Left lobe of liver (tissue), 2 donors: ENCODE results near the gene SMIM36. TPM values are rescaled to one million over a fixed set of nuclear protein-coding genes. Genes with fewer than 3 reads are reported as not detected.
"Not testable (repeated sequence)": the region's sequence is repeated elsewhere in the genome, so short reads cannot be mapped to it uniquely, and the experiment has no call there.

ENCODE experiments used
- ATAC-seq: fragments of 200-7000 bp; cut with Tn5 transposase; one replicate; pipeline ENCODE4 v1.9.1; 2020; ENCODE audit warnings: mild to moderate bottlenecking, moderate library complexity
- DNase-seq: peaks from one replicate; pipeline ENCODE4 v3.0.0-alpha.2; 2020; ENCODE audit warnings: low spot score
- total RNA-seq: library from RNA; stranded (reverse); gene quantifications from one replicate; pipeline ENCODE4 v1.2.1, GENCODE V29; 2021
- donor health status: DM: no; HTN: no; CAD: no; lungs with moderate emphysema.
- donor health status: DM: no; HTN: yes; CAD: no.

Gene SMIM36
- total RNA-seq = not detected

DNA sequence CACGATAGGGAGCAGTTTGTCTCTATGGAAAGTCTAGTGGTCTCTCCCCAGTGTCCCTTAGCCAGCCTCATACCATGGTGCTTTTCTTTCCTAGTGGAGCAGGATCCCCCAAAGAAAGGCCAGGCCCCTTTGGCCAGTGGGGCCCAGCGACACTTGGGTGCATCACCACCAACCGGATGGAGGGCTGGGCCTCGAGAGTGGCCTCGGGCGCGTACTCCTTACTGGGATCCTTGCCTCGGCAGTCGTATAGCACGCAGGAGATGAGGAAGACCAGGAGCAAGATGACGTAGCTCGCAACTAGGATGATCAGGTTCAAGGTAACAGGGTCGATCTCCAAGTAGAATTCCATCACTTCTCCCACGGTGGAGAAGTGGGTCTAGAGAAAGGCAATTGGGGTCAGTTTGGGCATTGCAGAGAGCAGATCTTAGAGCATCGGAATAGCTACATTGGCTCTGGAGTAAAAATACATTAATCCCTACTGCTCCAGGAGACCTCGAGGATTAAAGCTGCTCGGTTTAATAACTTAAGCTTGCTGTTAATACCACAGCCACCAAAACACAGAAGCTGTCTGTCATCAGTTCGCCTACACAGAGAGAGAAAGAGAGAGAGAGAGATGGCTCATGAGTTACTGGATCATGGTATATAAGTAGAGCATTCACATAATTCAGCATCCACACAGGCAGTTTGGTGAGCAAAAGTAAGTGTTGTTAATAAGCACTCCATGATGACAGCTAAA is at the start of gene SMIM36:
TSS of gene SMIM36 (minus strand) at position 467 of the 736 bp plus-strand sequence.
- DNase-seq = no peak
- ATAC-seq = no peak

DNA sequence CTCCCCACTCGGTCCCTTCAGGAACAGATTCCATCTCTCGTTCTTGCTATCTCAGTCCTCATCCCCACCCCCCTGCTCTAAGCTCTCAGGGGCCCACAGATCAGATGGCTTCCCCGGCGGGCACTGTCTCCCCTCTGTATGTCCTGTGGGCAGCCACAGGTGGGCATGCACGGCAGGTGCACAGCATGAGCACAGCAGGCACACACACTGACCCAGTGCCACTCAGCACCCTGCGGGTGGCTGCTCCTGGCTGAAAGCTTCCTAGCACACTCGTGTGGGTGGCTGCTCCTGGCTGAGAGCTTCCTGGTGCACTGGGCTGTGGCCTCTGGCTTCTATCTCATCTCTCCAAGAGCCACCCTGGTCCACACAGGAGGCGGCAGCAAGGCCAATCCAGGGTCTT is 44.5 kb upstream of the SMIM36 start:
- DNase-seq = no peak
- no peak for ATAC-seq

DNA sequence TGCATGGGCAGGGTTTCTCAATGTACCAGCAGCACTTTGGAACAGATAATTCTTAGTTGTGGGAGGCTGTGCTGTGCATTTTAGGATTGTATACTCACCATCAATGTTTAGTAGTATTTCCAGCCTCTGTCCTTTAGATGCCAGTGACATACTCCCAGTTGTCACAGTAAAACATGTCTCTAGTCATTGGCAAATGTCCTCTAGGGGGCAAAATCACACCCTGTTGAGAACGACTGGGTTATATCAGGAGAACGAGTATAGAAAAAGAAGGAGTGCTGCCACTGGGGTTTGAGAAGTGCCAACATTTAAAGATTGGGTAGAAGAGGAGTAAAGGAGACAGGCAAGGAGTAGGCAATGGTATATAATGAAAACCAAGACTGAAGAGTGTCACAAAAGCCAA is 37.9 kb upstream of the SMIM36 start:
- ATAC-seq (peak; percentile 87), DNase-seq (no peak)

DNA sequence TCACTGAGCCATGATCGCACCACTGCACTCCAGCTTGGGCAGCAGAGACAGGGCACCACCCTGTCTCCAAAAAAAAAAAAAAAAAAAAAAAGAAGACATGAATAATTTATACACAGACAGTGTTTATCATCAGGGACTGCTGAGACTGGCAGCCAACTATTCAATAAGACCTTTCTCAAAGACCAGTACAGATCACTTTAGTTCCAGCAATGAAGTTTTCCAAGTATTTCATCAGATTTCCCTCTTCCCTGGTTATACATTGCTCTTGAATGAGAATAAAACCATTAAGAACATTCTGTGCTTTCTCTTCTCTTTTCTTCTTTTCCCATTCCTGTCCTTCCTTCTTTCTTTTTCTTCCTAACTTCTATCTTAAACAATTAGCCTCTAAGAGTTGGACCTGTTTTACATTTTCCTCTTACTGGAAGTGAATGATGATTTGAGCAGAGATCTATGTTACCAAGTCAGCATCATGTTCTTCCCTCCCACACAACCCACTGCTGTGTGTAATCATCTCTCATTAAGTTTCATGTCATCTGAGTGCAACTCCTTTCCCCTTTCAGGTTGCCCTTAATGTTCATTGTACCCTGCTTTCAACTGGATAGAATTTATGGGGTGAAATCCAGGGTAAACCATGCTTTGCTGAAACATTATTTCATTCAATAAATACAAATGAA is 35.9 kb upstream of the SMIM36 start:
- ATAC-seq = no peak
- DNase-seq = no peak

DNA sequence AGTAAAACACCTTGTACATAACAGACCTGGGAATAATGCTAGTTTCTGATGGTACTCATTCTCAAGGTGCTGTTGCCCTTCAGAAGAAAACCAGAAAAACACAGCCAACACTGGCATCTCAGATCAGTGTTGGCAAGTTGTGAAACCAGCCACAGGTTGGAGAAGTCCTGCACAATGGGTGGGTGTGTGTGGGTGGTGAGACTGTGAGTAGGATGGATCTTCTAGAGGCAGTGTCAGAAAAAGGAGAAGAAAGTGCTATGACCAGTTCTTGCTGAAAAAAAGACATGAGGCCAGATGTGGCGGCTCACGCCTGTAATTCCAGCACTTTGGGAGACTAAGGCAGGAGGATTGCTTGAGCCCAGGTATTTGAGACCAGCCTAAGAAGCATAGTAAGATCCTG is 35.2 kb upstream of the SMIM36 start:
- ATAC-seq (no peak), DNase-seq (no peak)

DNA sequence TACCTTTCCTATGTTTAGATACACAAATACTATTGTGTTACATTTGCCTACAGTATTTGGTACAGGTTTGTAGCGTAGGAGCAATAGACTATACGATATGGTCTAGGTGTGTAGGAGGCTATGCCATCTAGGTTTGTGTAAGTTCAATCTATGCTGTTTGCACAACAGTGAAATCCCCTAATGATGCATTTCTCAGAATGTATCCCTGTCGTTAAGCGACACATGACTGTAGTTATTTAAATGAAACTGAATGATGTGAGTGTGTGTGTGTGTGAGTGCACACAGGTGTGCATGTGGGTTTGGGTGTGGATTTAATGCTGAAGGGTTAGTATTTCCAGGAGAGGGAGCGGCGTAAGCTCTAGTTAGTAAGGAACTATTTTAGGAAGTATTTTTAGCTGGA is 34.6 kb upstream of the SMIM36 start:
- ATAC-seq (no peak), DNase-seq (no peak)

DNA sequence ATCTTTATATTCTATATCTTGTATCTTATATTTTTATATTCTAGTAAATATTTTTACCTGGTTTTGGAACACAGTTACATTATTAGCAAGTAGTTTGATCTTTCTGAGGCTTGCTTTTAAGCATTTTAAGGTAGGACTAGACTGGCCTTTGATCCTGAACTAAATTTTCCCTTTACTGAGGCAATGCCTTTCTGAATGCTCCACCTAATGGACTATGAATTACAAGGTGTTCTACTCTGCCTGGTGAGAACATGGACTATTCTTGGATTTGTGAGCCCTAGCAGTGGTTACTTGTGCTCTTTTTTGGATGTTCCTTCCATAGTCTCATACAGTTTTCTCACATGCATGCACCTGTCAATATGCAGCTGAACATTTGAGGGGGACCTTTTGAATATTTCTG is 32.5 kb upstream of the SMIM36 start:
- ATAC-seq (peak; percentile 60), DNase-seq (no peak)

DNA sequence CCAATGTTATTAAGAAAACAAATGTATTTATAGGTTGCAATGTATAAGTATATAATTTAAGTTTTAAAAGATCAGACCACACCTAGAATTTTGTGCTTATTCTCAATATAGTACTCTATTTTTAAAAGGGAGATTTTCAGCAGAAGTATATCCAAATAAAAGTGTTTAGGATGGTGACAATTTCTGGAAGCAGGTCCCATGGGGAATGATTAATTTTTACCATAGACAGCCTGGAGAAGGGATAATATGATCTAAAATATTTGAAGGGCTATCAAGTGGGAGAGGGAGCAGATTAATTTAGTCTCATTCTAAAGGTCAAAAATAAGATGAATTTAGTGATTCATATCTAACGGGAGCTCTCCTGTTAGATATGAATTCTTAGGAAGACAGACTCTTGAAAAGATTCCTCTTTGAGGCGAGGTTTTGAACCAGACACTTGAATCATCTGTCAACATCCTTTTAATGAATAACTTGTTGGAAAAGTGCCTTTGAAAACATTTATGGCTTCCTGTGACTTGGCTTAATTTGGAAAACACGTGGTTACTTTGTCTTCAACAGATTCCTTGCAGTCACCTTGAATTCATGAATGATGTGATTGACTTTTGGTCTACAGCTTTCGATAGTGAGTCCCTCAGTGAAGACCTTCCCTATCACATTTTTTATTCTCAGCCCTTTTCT is 29.3 kb upstream of the SMIM36 start:
- peak; percentile 75 for ATAC-seq
- no peak for DNase-seq

DNA sequence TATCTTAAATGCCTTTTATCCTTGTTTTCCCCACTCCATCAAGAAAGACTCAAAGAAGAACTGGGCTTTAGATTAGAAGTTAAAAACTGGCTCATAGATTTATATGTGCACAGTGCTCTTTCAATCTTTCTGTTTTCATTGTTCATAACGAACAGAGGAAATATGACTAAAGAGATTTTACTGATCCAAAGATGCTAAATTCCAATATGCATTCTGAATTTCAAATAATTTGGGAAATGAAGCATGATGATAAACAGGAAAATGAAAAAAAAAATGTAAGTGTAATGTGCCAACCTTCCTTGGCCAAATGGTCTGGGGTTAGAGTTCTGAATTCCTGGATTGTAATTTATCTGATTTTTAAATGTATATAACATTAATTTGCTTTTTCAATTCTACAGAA is 25.0 kb upstream of the SMIM36 start:
- DNase-seq (no peak), ATAC-seq (no peak)

DNA sequence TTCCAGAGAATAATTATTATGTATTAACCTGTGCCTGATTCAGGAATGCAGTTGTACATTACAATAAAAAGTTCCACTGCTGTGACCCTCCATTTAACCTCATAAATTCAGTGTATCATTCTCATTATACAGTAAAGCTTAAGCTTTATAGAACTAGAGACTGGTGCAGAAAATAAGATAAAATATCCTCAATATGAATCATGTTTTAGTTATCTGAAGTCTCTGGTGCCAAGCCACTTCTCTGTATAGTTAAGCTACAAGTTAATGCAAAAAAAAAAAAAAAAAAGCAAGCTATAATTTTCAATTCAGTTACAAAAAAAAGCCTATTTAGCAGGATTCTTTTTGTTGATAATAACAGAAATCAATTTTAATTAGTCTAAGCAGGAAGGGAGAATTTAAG is 22.4 kb upstream of the SMIM36 start:
- ATAC-seq (no peak), DNase-seq (no peak)

DNA sequence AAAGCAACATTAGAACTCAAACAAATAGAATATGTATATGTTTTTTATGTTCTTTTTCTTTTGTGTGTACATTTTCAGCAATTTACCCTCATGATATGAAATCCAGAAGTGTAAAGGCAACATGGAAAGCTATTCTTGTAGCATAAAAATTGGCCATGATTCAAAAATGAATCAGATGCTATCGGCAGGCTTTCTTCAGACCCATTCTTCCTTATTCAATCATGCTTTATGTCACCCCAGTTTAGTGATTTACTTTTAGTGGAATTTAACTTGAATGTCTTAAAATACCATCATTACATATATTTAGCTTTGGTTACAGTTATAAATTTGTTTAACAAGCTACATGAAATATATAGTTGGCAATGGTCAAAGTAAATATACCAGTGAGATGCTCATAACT is 21.4 kb upstream of the SMIM36 start:
- DNase-seq (no peak), ATAC-seq (no peak)

DNA sequence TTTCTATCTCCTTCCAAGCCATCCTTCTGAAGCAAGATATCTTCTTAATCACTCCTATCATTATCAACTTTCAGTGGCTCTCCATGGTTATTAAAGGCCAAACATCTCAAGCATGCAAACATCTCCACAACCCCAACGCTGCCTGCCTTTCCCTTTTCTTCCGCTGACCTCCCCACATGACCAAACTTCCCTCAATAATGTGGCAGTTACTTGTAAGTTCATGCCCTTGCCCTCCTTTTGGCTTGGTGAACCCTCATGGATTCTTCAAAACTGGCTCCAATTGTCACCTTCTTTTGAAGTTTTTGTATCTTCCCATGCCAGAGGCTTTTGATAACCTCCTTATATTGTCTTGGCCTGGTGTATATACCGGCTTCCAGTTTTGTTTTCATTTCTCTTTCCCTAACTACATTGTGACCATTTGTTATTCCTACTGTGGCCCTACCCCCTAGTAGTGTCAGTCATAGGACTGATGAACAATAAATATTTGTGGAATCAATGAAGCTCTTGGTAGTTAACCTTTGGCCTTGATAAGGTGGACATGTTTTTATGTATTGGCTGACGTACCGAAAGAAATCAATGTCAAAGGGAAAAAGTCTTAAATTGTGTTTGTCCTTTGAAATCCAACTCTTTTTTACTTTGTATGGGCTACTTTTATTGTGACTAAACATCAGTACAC is 19.9 kb upstream of the SMIM36 start:
- DNase-seq (no peak), ATAC-seq (peak; percentile 71)

DNA sequence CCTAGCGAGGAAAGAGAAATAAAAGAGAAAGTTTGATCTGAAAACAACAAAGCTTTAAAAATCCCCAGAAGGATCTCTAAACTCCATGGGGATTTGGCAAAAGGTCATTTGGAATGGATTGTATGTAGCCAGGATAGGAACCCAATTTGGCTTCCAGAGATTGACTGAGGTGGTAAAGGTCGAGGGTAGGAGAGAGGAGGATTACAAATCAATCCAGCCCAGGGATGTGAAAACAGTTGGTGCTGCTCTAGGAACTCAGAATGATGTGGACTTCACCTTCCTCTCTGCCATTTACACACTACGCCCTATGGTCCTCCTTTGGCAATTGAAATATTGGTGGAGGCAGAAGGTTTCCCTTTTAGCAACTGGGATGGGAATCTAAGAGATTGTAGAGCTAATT is 18.8 kb upstream of the SMIM36 start:
- DNase-seq = peak; percentile 54
- ATAC-seq = peak; percentile 75

DNA sequence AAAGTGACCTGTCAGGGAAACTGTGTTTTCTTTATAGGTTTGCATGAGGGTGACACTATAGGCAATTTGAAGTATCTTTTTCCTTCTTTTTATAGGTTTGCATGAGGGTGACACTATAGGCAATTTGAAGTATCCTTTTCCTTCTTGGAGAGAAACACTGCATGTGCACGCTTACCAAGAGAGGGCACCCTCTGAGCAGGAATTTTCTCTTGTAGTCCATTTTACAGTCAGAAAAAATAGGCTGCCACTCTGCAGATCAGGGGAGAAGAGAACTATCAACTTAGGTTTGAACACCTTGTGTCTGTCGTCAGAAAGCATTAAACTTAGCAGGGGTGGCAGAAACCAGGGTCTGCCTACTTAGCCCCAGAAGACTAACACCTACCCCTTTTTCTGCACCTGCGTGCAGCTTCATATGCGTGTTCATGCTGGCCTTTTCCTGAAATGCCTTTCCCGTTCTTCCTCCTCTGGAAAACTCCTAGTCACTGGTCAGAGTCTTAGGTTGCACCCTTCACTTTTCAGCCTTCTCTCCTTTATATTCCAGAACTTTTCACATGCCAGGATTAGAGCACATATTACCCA is 16.4 kb upstream of the SMIM36 start:
- ATAC-seq (peak; percentile 68), DNase-seq (no peak)

DNA sequence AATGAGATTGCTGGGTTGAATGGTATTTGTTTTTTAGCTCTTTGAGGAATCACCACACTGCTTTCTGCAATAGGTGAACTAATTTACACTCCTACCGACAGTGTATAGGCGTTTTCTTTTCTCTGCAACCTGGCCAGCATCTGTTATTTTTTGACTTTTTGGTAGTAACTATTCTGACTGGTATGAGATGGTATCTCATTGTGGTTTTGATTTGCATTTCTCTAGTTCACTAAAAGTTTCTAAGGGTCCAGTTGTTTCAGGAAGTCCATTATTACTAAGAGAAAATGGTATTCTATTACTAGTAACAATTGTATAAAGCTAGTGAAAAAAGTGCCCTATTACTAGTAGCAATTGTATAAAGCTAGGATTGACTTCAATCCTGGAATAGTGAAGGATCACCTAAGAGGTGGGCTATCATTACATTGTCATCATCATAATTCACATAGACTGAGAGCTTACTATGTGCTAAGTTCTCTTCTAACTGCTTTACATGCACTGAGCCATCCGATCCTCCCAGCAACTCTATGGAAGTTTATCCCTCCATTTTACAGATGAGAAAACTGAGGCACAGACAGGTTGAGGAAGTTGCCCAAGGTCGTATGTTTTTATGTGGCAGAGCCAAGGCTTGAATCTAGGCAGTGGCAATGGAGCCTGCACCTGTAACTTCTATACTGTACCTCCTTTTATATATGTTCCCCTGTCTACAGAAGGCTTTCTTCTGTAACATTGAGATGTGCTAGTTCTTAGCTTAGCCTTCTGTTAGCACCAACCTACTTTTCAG is 13.4 kb upstream of the SMIM36 start:
- DNase-seq = no peak
- no peak for ATAC-seq

DNA sequence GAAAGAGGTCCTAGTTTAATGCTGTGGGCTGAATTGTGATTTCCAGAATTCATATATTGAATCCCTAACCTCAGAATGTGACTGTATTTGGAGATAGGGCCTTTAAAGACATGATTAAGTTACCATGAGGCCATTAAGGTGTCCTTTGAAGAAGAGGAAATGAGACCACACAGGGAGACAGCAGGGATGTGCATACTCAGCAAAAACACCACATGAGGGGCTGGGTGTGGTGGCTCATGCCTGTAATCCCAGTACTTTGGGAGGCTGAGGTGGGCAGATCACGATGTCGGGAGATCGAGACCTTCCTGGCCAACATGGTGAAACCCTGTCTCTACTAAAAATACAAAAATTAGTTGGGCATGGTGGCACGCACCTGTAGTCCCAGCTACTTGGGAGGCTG is 11.8 kb upstream of the SMIM36 start:
- ATAC-seq, DNase-seq: not testable (repeated sequence)

DNA sequence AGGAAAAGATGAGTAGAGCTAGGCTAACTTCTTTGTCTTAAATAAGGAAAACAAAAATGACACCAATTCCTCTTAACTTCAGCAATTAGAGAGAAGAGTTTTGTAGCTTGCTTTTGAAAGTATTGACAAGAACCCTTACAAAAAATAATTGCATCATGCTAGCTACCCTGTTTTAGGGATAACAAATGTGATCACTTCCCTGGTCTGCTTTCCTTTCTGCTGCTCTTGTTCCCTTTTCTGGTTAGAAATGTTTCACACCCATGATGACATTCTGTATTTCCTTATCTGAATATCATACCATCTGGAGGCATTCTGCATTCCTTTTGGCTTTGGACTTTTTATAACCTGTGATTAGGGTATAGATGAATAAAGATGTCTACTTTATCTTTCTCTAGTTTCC is 9.9 kb upstream of the SMIM36 start:
- DNase-seq (no peak), ATAC-seq (no peak)

DNA sequence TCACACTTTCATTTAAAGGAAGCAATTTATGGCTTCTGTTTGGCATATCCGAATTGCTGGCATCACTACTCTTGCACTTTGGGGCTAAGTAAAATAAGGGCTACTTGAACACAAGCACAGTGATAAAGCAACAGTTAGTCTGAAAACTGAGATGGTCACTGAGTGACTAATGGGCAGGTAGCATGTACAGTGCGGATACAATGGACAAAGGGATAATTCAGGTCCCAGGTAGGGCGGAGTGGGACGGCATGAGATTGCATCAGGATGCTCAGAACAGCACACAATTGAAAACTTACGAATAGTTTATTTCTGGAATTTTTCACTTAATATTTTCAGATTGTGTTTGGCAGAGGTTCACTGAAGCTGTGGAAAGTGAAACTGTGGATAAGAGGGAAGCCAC is 9.2 kb upstream of the SMIM36 start:
- no peak for DNase-seq
- ATAC-seq = no peak

DNA sequence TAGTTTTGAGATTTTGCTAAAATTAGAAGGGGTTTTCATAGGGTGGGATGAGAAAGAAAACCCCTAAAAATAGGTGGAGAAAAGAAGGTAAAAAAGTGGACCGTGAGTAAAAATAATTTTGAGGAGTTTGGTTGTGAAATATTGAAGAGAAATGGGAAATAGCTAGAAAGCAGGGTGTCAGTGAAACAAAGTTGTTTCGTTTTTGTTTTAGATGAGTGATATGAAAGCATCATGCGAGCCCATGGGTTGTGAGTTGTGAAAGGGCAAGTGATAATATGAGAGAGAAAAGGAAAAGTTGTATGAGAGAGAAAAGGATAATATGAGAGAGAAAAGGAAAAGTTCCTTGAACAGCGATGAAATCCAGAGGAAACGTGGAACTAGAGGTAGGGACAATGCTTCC is 7.3 kb upstream of the SMIM36 start:
- ATAC-seq = no peak
- DNase-seq = no peak

DNA sequence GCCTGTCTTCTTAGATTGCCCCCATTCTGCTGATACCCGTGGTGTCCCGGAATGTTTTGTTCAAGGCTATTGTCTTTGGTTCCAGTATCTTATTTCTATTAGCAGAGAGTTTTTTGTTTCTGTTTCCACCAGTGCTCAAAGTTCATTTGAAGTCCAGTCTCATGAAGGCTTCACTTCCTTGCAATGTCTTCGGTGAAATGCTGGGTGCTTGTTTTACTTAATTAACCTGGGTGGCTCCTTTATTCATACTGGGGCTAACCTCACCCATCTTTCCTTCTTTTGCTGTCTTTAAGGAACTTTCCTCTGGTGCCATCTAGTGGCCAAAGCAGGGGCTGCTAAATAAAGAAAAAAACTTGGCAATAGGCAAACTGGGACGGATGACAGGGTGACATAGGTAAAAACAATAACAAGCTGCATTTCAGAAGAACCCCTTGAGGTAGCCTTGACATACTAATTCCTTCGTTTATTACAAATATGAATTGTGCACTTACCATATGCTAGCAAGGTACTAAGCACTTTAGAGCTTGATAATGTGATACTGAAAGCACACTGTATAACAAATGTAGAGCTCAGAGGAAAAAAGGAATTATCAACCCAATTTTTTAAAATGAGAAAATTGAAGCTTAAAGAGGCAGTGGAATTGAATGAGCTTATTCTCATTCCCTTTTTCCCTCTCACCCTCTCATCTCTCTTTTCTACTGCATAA is 2.8 kb upstream of the SMIM36 start:
- DNase-seq = peak; percentile 72
- ATAC-seq = peak; percentile 98
